VCaP (cell line): ENCODE data around the gene ABCG2.
"Not testable (repeated sequence)": the region's sequence is repeated elsewhere in the genome, so short reads cannot be mapped to it uniquely, and the experiment has no call there.

ENCODE experiments used
- H3K27ac ChIP-seq: fragments of 450-650 bp; 2 replicates; pipeline ENCODE4 v1.5.1; 2017
- TF ChIP-seq, protein P1 (sequence below): fragments of 450-650 bp; conservative IDR thresholded peaks from 2 replicates; pipeline ENCODE4 v1.5.1; 2017; ENCODE audit warnings: mild to moderate bottlenecking, moderate library complexity

Gene ABCG2

DNA sequence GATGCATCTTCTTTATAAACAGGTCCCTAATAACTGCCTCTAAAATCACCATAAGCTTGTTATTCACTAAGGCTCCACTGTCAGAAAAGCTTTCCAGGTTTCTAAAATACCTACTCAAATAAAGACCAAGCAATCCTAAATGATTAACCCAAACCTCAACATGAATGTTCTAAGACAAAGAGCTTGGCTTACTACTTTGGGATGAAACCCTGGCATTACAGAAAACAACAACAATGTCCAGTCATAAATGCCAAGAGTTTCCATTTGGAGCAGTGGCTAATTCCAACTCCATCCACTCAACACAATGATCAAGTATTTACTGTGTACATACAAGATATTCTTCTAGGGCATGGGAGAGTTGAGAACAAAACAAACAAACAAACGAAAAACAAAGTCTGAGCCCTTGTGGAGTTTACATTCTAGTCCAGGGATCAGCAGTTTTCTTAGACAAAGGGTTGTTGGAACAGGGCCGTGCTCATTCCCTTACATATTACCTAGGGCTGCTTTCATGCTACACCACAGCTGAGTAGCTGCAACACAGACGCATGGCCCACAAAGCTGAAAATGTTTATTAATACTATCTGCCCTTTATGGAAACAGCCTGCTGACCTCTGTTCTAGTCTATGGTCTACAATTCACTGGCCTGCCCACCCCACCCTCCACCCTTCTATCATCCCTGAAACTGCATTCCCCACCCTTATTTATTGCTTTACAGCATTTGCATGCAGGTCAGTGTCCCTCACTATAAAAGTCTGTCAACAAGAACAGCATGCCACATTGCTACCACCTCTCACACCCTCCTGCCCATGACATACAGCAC is 23.7 kb downstream of the ABCG2 start:
- TF ChIP-seq, protein P1, sequence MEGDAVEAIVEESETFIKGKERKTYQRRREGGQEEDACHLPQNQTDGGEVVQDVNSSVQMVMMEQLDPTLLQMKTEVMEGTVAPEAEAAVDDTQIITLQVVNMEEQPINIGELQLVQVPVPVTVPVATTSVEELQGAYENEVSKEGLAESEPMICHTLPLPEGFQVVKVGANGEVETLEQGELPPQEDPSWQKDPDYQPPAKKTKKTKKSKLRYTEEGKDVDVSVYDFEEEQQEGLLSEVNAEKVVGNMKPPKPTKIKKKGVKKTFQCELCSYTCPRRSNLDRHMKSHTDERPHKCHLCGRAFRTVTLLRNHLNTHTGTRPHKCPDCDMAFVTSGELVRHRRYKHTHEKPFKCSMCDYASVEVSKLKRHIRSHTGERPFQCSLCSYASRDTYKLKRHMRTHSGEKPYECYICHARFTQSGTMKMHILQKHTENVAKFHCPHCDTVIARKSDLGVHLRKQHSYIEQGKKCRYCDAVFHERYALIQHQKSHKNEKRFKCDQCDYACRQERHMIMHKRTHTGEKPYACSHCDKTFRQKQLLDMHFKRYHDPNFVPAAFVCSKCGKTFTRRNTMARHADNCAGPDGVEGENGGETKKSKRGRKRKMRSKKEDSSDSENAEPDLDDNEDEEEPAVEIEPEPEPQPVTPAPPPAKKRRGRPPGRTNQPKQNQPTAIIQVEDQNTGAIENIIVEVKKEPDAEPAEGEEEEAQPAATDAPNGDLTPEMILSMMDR = no peak

DNA sequence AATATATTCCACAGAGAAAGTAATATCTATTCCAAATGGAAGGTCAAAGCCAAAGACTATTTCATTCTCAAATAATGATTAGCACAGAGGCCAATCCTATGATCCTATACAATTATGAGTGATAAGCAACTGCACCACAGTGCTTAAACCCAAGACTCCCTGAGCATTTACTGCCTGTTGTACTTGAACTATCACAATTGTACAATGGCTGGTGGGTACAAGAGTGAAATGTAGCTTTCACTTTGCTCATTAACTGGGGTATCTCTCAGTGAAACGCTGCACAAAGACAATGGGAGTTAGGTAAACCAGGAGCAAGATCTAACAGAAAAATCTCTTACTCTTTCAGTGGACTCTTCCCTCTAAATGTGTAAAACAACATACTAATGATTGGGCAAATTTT is 24.3 kb downstream of the ABCG2 start:
- no peak overlapping the region for H3K27ac ChIP-seq
- TF ChIP-seq, protein P1 = no peak

More for the DNA sequence above, 23.7 kb downstream of the ABCG2 start:
- no peak overlapping the region for H3K27ac ChIP-seq

DNA sequence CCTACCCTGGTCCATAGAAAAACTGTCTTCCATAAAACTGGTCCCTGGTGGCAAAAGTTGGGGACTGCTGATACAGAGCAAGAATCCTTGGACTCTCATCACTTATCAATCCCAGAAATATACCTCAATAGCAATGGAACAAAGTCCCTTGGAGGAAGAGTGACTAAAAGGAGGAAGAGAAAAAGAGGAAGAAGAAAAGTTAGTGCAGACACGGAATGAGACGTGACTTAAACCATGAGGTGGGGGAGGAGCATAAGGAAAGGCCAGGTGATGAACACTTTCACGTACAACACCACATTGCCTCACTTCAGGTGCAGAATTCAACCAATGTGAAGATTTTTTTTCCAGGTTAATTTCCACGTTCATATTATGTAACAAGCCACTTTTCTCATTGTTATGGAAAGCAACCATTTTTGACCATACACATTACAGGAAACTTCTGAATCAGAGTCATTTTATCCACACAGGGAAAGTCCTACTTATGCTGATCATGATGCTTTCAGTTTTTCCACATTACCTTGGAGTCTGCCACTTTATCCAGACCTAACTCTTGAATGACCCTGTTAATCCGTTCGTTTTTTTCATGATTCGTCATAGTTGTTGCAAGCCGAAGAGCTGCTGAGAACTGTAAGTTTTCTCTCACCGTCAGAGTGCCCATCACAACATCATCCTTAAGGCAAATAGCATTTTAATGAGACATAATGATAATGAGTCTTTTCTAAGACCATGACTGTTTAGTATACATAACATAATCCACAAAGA is 27.7 kb downstream of the ABCG2 start:
- no peak overlapping the region for H3K27ac ChIP-seq
- TF ChIP-seq, protein P1 = no peak

DNA sequence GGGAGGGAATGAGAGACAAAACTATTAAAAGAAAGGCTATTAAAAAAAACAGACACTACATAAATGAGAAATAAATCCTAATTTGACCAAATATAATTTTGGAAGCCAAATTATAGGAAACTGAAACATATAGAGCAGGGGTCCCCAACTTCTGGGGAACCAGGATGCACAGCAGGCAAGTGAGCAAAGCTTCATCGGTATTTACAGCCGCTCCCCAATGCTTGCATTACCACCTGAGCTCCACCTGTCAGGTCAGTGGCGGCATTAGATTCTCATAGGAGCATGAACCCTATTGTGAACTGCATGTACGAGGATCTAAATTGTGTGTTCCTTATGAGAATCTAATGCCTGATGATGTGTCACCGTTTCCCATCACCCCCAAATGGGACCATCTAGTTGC is 28.4 kb downstream of the ABCG2 start:
- no peak overlapping the region for H3K27ac ChIP-seq
- TF ChIP-seq, protein P1 = no peak

DNA sequence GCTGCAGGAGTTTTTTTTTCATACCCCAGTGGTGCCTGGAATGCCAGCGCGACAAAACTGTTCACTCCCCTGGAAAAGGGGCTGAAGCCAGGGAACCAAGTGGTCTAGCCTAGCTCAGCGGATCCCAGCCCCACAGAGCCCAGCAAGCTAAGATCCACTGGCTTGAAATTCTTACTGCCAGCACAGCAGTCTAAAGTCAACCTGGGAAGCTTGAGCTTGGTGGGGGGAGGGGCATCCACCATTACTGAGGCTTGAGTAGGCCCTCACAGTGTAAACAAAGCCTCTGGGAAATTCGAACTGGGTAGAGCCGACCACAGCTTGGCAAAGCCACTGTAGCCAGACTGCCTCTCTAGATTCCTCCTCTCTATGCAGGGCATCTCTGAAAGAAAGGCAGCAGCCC is 36.2 kb downstream of the ABCG2 start:
- not testable (repeated sequence) for H3K27ac ChIP-seq

DNA sequence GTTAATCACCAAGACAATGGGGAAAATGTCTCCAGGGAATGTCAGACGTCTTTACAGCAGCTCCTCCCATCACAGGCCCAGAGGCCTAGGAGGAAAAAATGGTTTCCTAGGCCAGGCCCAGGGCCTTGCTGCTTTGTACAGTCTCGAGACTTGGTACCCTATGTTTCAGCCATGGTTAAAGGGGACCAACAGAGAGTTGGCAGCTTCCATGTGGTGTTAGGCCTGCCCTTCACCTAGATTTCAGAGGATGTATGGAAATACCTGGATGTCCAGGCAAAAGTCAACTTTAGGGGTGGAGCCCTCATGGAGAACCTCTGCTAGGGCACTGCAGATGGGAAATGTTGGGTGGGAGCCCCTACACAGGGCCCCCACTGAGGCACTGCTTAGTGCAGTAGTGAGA is 38.5 kb downstream of the ABCG2 start:
- TF ChIP-seq, protein P1 = no peak
- H3K27ac ChIP-seq = no peak overlapping the region

DNA sequence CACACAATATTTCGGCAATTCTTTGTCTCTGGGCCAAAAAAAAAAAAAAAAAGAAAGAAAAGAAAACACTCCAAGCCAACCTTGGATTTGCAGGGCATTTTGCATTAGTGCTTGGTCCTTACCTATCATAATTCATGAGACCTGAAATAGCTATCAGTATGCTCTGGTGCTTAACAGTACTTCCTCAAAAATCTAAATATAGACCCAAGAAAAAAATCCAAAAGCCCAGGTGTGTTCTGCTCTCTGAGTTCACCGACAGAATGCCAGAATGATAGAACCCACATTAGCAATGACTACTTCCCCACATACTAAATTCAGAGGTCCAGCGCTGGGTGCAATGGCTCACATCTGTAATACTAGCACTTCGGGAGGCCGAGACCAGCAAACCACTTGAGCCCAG is 42.9 kb downstream of the ABCG2 start:
- no peak overlapping the region for H3K27ac ChIP-seq
- TF ChIP-seq, protein P1 = no peak

DNA sequence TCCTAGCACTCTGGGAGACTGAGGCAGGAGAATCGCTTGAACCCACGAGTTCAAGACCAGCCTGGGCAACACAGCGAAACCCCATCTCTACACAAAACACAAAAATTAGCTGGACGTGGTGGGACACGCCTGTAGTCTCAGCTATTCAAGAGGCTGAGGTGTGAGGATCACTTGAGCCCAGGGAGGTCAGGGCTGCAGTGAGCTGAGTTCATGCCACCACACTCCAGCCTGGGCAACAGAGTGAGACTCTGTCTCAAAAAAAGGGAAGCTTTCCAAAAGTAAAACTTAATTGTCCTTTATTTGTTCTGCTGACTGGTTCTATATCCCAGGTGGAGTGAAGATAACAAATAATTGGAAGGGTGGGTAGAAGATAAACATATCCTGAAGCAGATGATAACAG is 45.6 kb downstream of the ABCG2 start:
- TF ChIP-seq, protein P1 = no peak
- H3K27ac ChIP-seq = no peak overlapping the region
